ENCODE measurements around the gene COL12A1.

COL12A1 gene

GRCh38 chr6:75128878-75129570, 76.8 kb downstream of the COL12A1 start:
- no peak for TF ChIP-seq CTCF (conservative IDR thresholded peaks at IDR 0.05; ENCODE audit: low read depth)
- no peak overlapping the region for H3K27ac ChIP-seq
- ChIA-PET POLR2A (ENCODE audit: low non-redundant PET) (no interaction called here), CTCF (no interaction called here)
- DNase-seq (ENCODE audit: low spot score) = no peak

GRCh38 chr6:75126518-75126917, 79.3 kb downstream of the COL12A1 start:
- POLR2A ChIA-PET (ENCODE audit: low non-redundant PET) = no interaction called here
- TF ChIP-seq CTCF (conservative IDR thresholded peaks at IDR 0.05; ENCODE audit: low read depth) = no peak
- no peak overlapping the region for H3K27ac ChIP-seq
- no peak for DNase-seq (ENCODE audit: low spot score)
- CTCF ChIA-PET = no interaction called here

GRCh38 chr6:75124983-75125382, 80.9 kb downstream of the COL12A1 start:
- H3K27ac ChIP-seq = no peak overlapping the region
- no peak for TF ChIP-seq CTCF (conservative IDR thresholded peaks at IDR 0.05; ENCODE audit: low read depth)
- DNase-seq (ENCODE audit: low spot score) = no peak
- ChIA-PET CTCF (no interaction called here), POLR2A (ENCODE audit: low non-redundant PET) (no interaction called here)

GRCh38 chr6:75124085-75124484, 81.8 kb downstream of the COL12A1 start:
- ChIA-PET CTCF (no interaction called here), POLR2A (ENCODE audit: low non-redundant PET) (no interaction called here)
- no peak overlapping the region for H3K27ac ChIP-seq
- no peak for TF ChIP-seq CTCF (conservative IDR thresholded peaks at IDR 0.05; ENCODE audit: low read depth)
- DNase-seq (ENCODE audit: low spot score) = no peak

- POLR2A ChIA-PET (ENCODE audit: low non-redundant PET) = no interaction called here
- no peak for DNase-seq (ENCODE audit: low spot score)
- TF ChIP-seq CTCF (conservative IDR thresholded peaks at IDR 0.05; ENCODE audit: low read depth) = no peak
- no peak overlapping the region for H3K27ac ChIP-seq
- CTCF ChIA-PET = no interaction called here
Observed at GRCh38 chr6:75118925-75119515, 86.8 kb downstream of the COL12A1 start.

GRCh38 chr6:75117701-75118100, 88.2 kb downstream of the COL12A1 start:
- POLR2A ChIA-PET (ENCODE audit: low non-redundant PET) = no interaction called here
- TF ChIP-seq CTCF (conservative IDR thresholded peaks at IDR 0.05; ENCODE audit: low read depth) = no peak
- CTCF ChIA-PET = no interaction called here
- no peak overlapping the region for H3K27ac ChIP-seq
- DNase-seq (ENCODE audit: low spot score) = no peak

Measured in RWPE1 (cell line).